Stimulated activated memory B cell treated with anti-CD40 and anti-IgM and Interleukin-4, amounts not matched to agents 10 μg/mL and 1 μg/mL and 100 μg/mL, for 72 hours (primary cell): ENCODE data around the gene BICDL1.
"Not testable (repeated sequence)": the region's sequence is repeated elsewhere in the genome, so short reads cannot be mapped to it uniquely, and the experiment has no call there.

ENCODE experiments used
- ATAC-seq: fragments of 150-1000 bp; cut with Tn5 transposase; 2 replicates; pipeline ENCODE4 v1.10.0; 2021
- H3K27ac Mint-ChIP-seq: one replicate; pipeline ENCODE4 v1.8.0; 2022; ENCODE audit warnings: mild to moderate bottlenecking, mixed read lengths
- H3K27me3 Mint-ChIP-seq: one replicate; pipeline ENCODE4 v1.8.0; 2022; ENCODE audit warnings: mixed read lengths
- H3K36me3 Mint-ChIP-seq: one replicate; pipeline ENCODE4 v1.8.0; 2022; ENCODE audit warnings: mixed read lengths
- H3K4me1 Mint-ChIP-seq: one replicate; pipeline ENCODE4 v1.8.0; 2022; ENCODE audit warnings: mixed read lengths
- H3K4me3 Mint-ChIP-seq: one replicate; pipeline ENCODE4 v1.8.0; 2022; ENCODE audit warnings: mild to moderate bottlenecking, moderate library complexity, mixed read lengths
- H3K9me3 Mint-ChIP-seq: one replicate; pipeline ENCODE4 v1.8.0; 2022; ENCODE audit warnings: mixed read lengths

The BICDL1 gene, protein sequence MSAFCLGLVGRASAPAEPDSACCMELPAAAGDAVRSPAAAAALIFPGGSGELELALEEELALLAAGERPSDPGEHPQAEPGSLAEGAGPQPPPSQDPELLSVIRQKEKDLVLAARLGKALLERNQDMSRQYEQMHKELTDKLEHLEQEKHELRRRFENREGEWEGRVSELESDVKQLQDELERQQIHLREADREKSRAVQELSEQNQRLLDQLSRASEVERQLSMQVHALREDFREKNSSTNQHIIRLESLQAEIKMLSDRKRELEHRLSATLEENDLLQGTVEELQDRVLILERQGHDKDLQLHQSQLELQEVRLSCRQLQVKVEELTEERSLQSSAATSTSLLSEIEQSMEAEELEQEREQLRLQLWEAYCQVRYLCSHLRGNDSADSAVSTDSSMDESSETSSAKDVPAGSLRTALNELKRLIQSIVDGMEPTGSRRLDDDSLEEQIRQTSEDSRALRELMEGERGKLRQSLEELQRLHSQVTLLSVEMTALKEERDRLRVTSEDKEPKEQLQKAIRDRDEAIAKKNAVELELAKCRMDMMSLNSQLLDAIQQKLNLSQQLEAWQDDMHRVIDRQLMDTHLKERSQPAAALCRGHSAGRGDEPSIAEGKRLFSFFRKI

DNA sequence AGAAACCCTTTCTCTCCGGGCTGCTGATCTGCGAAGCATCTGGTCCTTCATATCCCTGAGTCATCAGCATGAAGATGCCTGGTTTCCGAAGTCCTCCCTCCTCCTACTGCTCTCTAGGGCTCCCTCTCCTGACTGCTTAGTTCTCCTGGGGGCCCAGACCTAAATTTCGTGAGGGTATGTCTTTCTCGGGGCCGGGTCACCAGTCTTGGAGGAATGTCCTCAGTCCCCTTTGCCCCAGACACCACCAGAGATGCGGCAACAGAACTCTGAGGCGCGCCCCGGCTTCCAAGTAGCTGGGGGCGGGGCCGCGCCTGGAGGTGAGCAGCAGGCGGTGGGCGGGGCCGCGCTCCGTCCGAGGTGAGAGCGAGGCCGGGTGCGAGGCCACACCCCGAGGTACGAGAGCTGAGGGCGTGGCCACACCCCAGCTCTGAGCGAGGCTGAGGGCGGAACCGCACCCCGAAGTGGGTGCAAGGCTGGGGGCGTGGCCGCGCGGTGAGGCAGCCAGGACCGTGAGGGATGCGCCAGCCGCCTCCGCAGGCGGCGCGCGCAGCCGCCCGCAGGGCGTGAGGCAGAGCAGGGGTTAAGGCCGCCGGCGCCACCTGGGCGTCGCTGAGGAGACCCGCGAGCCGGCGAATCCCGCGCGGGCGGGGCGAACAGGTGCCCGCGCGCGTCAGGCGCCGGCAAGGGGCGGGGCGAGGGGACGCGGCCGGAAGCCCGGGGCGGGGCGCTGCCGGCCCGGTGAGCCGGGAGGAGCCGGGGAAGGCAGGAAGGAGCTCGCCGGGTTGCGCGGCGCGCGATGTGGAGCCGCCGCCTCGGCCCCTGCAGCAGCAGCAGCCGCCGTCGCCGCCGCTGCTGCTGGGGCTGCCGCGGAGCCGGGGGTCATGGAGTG is at the start of gene BICDL1:
Gene BICDL1, plus strand, starts transcription at position 765 of the 889 bp plus-strand sequence. CDS start 633 bp downstream, outside the sequence.
- Mint-ChIP-seq H3K4me3 (peak within 1 kb of the TSS; percentile 88), H3K27ac (peak within 1 kb of the TSS; percentile 78), H3K9me3 (no peaks in the 10 kb centered on the region), H3K27me3 (peaks cover under 1% of the 10 kb centered on the region), H3K36me3 (peaks cover 13% of the 10 kb centered on the region), H3K4me1 (peaks cover 15% of the 10 kb centered on the region)
- ATAC-seq = peak; percentile 95

DNA sequence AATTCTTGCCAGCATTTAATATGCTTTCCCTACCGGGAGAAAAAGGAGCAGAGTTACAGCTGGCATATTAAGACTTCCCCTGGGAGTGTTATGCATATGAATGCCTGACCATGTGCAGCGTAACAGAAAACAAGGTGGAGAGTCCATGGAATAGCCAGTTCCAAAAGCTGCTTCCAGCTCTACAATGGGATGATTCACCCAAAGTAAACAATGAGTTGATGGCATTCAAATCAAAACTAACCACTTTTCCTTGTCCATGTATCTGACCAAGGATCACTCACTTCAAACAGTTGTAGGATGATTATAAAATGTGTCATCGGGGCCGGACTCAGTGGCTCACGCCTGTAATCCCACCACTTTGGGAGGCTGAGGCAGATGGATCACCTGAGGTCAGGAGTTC is 48.1 kb upstream of the BICDL1 start:
- Mint-ChIP-seq H3K27ac (no peak overlapping the region), H3K4me3 (no peak overlapping the region), H3K4me1 (no peaks in the 10 kb centered on the region), H3K36me3 (no peaks in the 10 kb centered on the region), H3K27me3 (peaks cover 9% of the 10 kb centered on the region), H3K9me3 (no peaks in the 10 kb centered on the region)
- ATAC-seq = no peak

DNA sequence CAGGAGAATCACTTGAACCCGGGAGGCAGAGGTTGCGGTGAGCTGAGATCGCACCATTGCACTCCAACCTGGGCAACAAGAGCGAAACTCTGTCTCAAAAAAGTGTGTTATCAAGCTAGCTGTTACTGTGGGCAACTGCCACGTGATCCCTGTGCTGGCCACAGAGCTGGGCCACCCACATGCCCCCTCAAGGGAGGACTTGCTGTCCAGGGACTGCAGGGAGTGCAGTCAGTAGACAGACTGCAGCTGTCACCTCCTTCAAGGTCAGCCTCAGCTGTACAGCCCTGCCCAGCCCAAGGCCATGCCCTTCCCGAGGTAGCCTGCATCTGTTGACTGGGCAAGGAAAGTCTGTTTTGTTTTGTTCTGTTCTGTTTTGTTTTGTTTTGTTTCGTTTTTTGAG is 46.6 kb upstream of the BICDL1 start:
- no peak overlapping the region for H3K4me3 Mint-ChIP-seq
- no peak overlapping the region for H3K27ac Mint-ChIP-seq
- no peaks in the 10 kb centered on the region for H3K36me3 Mint-ChIP-seq
- no peaks in the 10 kb centered on the region for H3K9me3 Mint-ChIP-seq
- H3K27me3 Mint-ChIP-seq = peaks cover 9% of the 10 kb centered on the region
- no peak for ATAC-seq
- H3K4me1 Mint-ChIP-seq = no peaks in the 10 kb centered on the region

DNA sequence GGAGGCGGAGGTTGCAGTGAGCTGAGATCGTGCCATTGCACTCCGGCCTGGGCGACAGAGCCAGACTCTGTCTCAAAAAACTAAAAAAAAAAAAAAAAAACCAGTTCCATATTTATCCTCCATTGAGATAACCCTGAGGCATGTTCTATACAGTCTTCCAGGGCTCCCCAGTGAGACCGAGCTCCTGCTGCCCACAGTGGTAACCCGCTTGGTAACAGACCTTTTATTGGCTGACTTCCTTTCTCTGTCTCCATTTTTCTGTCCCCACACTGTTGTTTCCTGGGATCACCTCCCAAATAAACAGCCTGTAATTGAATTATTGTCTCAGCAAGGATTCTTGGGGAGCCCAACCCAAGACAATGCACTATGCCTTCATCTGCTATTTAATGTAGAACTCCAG is 42.8 kb upstream of the BICDL1 start:
- H3K4me1 Mint-ChIP-seq = no peaks in the 10 kb centered on the region
- no peaks in the 10 kb centered on the region for H3K36me3 Mint-ChIP-seq
- no peak for ATAC-seq
- no peak overlapping the region for H3K27ac Mint-ChIP-seq
- peaks cover 9% of the 10 kb centered on the region for H3K27me3 Mint-ChIP-seq
- no peaks in the 10 kb centered on the region for H3K9me3 Mint-ChIP-seq
- H3K4me3 Mint-ChIP-seq = no peak overlapping the region

DNA sequence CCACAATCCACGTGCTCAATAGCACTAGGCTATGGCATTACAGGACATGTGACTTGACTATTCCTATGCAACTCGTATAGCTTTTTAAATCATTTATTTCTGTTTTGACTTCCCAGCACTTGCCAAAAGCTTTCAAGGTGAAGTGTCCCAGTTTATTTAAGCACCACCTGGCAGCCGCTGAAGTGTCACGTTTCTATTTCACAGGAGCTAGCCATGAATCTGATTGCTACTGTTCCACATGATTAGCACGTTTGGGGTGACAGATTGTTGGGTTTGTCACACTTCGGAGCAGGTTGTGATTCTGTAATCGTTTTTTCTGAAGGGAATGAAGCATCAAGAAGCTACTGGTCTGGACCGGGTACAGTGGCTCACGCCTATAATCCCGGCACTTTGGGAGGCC is 39.9 kb upstream of the BICDL1 start:
- no peaks in the 10 kb centered on the region for H3K36me3 Mint-ChIP-seq
- H3K27ac Mint-ChIP-seq = no peak overlapping the region
- no peaks in the 10 kb centered on the region for H3K4me1 Mint-ChIP-seq
- H3K4me3 Mint-ChIP-seq = no peak overlapping the region
- no peak for ATAC-seq
- no peaks in the 10 kb centered on the region for H3K9me3 Mint-ChIP-seq
- no peaks in the 10 kb centered on the region for H3K27me3 Mint-ChIP-seq

DNA sequence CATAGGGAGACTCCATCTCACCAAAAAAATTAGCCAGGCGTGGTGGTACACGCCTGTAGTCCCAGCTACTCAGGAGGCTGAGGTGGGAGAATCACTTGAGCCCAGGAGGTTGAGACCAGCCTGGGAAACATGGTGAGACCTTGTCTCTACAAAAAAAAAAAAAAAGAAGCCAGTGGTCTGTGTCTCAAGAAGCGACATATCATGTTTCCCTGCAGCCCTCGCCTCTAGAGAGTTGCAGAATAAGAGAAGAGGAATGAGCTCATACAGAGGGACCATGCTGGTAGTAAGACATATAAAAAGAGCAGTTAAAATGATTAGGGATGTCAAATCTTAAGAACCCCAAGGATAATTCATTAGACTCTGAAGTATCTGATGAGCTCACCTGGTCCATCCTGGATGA is 39.4 kb upstream of the BICDL1 start:
- no peaks in the 10 kb centered on the region for H3K9me3 Mint-ChIP-seq
- no peaks in the 10 kb centered on the region for H3K27me3 Mint-ChIP-seq
- H3K27ac Mint-ChIP-seq = no peak overlapping the region
- H3K36me3 Mint-ChIP-seq = no peaks in the 10 kb centered on the region
- no peak overlapping the region for H3K4me3 Mint-ChIP-seq
- H3K4me1 Mint-ChIP-seq = no peaks in the 10 kb centered on the region
- ATAC-seq = no peak

DNA sequence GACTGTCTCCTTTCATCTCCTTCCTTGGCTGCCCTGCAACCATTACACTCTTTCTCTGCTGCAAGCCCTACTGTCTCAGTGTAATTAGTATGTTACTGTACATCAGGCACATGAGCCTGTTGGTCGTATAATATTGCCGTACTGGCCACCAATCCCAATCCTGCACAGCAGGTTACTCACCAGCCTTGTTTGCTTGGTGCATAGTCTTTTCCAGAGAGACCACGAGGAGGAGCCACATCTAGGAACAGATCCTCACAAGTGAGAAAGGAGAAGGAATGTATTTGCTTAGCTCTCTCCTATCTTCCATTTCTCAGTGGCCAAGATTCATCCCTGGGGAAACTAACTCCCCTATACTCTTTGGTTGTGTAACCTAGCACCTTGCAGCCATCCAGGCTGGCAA is 33.0 kb upstream of the BICDL1 start:
- Mint-ChIP-seq H3K4me1 (no peaks in the 10 kb centered on the region), H3K9me3 (peaks cover 22% of the 10 kb centered on the region), H3K4me3 (no peak overlapping the region), H3K27me3 (no peaks in the 10 kb centered on the region), H3K36me3 (no peaks in the 10 kb centered on the region), H3K27ac (no peak overlapping the region)
- ATAC-seq = no peak

DNA sequence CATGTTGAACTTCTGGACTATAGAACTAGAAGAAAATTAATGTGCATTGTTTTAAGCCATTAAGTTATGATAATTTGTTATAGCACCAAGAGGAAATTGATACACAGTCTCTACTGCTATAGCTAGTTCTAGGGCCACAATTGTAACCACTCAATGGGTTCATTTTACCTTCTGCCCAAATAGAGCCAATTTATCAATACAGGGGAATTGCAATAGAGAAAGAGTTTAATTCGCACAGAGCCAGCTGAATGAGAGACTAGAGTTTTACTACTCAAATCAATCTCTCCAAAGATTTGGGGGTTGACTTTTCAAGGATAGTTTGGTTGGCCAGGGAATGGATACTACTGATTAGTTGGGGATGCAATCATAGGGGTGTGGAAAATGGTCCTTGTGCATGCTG is 31.9 kb upstream of the BICDL1 start:
- H3K27ac Mint-ChIP-seq = no peak overlapping the region
- H3K9me3 Mint-ChIP-seq = peaks cover 22% of the 10 kb centered on the region
- no peaks in the 10 kb centered on the region for H3K36me3 Mint-ChIP-seq
- H3K27me3 Mint-ChIP-seq = peaks cover 3% of the 10 kb centered on the region
- ATAC-seq = no peak
- H3K4me3 Mint-ChIP-seq = no peak overlapping the region
- no peaks in the 10 kb centered on the region for H3K4me1 Mint-ChIP-seq

DNA sequence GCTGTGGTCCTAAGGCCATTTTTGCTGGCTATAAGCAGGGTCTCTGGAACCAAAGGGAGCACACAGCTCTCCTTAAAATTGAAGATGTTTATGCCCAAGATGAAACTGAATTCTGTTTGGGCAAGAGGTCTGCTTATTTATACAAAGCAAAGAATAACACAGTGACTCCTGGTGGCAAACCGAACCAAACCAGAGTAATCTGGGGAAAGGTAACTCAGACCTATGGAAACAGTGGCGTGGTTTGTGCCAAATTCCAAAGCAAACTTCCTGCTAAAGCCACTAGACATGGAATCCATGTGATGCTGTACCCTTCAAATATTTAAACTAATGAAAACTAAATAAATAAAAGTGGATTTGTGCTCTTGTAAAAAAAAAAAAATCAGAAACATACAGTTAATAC is 29.6 kb upstream of the BICDL1 start:
- no peak for ATAC-seq
- Mint-ChIP-seq H3K36me3 (no peaks in the 10 kb centered on the region), H3K9me3 (peaks cover 22% of the 10 kb centered on the region), H3K4me1 (no peaks in the 10 kb centered on the region), H3K4me3 (no peak overlapping the region), H3K27me3 (peaks cover 10% of the 10 kb centered on the region), H3K27ac (no peak overlapping the region)

DNA sequence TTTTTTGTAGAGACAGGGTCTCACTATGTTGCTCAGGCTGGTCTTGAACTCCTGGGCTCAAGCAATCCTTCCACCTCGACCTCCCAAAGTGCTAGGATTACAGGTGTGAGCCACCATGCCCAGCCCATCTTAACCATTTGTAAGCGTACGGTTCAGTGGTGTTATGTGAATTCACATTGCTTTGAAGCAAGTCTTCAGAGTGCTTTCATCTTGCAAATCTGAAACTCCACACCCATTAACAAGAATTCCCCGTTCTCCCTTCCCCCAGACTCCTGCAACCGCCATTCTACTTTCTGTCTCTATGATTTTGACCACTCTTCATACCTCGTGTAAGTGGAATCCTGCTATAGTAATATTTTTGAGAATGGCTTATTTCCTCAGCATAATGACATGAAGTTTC is 24.9 kb upstream of the BICDL1 start:
- Mint-ChIP-seq H3K9me3 (peaks cover 2% of the 10 kb centered on the region), H3K4me1 (no peaks in the 10 kb centered on the region), H3K27ac (no peak overlapping the region), H3K27me3 (peaks cover 10% of the 10 kb centered on the region), H3K36me3 (no peaks in the 10 kb centered on the region), H3K4me3 (no peak overlapping the region)
- no peak for ATAC-seq

DNA sequence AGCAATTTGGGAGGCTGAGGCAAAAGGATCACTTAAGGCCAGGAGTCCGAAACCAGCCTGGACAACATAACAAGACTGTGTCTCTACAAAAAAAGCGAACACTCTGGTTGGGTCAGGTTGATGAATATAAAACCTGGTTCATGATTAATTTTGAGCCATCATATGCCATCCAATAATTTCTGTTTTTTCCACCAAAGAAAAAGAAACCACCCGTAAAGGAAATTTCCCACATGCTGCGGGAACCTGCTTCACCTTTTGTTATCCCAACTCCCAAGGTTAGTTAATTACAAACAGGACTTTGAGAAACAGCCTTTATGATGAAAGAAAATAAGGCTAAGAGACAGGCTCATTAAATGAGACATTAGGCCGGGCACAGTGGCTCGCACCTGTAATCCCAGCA is 24.1 kb upstream of the BICDL1 start:
- H3K36me3 Mint-ChIP-seq = no peaks in the 10 kb centered on the region
- no peak overlapping the region for H3K27ac Mint-ChIP-seq
- ATAC-seq = no peak
- H3K4me1 Mint-ChIP-seq = no peaks in the 10 kb centered on the region
- H3K27me3 Mint-ChIP-seq = peaks cover 10% of the 10 kb centered on the region
- H3K4me3 Mint-ChIP-seq = no peak overlapping the region
- peaks cover 2% of the 10 kb centered on the region for H3K9me3 Mint-ChIP-seq

DNA sequence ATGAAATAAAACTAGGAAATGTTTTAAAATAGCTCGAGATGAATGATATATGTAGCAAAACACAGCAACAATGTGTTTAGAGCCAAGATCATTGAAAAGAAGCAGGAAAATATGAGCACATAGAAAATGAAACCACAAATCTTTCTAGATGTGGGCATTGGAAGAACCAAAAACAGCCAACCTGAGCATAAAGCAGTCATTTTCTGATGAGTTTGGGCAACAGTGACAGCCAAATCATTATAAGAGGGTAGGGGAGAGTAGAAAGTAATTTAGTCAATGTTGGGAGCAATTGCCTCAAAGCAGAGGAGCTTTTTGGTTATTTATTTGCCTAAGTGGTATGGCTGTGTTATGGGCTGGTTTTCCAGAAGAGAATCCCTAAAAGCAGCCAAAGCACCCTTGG is 8.8 kb upstream of the BICDL1 start:
- Mint-ChIP-seq H3K4me1 (no peaks in the 10 kb centered on the region), H3K27ac (no peak overlapping the region)
- ATAC-seq = no peak

DNA sequence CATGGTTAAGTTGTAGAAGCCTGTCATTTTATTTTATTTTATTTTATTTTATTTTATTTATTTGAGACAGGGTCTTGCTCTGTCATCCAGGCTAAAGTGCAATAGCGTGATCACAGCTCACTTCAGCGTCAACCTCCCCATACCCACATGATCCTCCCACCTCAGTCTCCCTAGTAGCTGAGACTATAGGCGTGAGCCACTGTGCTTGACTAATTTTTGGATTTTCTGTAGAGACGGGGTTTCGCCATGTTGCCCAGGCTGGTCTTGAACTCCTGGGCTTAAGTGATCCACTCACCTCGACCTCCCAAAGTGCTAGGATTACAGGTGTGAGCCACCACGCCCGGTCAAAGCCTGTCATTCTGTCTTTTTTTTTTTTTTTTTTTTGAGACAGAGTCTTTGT is 8.3 kb upstream of the BICDL1 start:
- ATAC-seq, H3K27ac Mint-ChIP-seq, H3K9me3 Mint-ChIP-seq, H3K4me3 Mint-ChIP-seq, H3K4me1 Mint-ChIP-seq, H3K36me3 Mint-ChIP-seq: not testable (repeated sequence)
- peaks cover 19% of the 10 kb centered on the region for H3K27me3 Mint-ChIP-seq

More for the DNA sequence above, 8.8 kb upstream of the BICDL1 start:
- peaks cover 19% of the 10 kb centered on the region for H3K27me3 Mint-ChIP-seq
- no peaks in the 10 kb centered on the region for H3K9me3 Mint-ChIP-seq
- no peaks in the 10 kb centered on the region for H3K36me3 Mint-ChIP-seq
- H3K4me3 Mint-ChIP-seq = no peak overlapping the region

DNA sequence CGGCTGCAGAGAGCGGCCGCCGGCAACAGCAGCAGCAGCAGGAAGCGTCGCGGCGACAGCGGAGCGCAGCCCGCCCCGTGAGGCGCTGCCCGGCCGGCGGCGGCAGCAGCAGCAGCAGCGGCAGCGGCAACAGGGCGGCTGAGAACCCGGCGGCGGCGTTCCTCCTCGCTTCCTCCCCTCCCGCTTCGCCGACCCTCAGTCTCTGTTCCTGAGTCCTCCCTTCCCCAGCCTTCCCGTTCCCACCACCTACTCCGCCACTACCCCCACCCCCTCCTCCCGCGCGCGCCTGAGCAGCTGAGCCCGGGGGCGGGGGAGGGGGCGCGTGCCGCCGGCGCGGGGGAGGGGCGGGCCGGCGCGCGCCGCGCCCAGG is 310 bp downstream of the BICDL1 start:
- H3K4me3 Mint-ChIP-seq = peak overlapping the region; percentile 84
- peaks cover 22% of the 10 kb centered on the region for H3K4me1 Mint-ChIP-seq
- H3K27ac Mint-ChIP-seq = no peak overlapping the region
- H3K27me3 Mint-ChIP-seq = no peaks in the 10 kb centered on the region
- H3K36me3 Mint-ChIP-seq = peaks cover 19% of the 10 kb centered on the region
- H3K9me3 Mint-ChIP-seq = no peaks in the 10 kb centered on the region
- peak; percentile 57 for ATAC-seq

DNA sequence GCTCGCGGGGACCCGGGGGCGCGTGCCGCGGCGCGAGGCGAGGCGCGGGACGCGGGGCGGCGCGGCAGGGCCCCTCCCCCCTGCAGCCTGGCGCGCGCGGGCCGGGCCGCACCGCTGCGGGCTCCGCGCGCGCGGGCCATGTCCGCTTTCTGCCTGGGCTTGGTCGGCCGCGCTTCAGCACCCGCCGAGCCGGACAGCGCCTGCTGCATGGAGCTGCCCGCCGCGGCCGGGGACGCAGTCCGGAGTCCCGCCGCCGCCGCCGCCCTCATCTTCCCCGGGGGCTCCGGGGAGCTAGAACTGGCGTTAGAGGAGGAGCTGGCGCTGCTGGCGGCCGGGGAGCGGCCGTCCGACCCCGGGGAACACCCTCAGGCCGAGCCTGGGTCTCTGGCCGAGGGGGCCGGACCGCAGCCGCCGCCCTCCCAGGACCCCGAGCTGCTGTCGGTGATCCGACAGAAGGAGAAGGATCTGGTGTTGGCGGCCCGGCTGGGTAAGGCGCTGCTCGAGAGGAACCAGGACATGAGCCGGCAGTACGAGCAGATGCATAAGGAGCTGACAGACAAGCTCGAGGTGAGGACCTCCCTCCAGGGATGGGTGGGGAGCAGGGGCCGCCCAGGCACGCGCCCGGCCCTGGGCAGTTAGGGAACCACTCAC is 820 bp downstream of the BICDL1 start:
- Mint-ChIP-seq H3K36me3 (peaks cover 19% of the 10 kb centered on the region), H3K4me1 (peaks cover 27% of the 10 kb centered on the region), H3K27me3 (no peaks in the 10 kb centered on the region), H3K4me3 (peak overlapping the region; percentile 88), H3K27ac (peak overlapping the region; percentile 58), H3K9me3 (no peaks in the 10 kb centered on the region)
- peak; percentile 53 for ATAC-seq
